Stomach (tissue), 9 donors: ENCODE results near the gene GPR153. TPM values are rescaled to one million over a fixed set of nuclear protein-coding genes. Genes with fewer than 3 reads are reported as not detected.

Experiments used
- DNase-seq, 2 donors: peaks; one replicate each; pipeline versions ENCODE4 v3.0.0 to v3.0.0-alpha.2; 2013 to 2019
- H3K27ac ChIP-seq, 5 donors: fragments of 200-600 bp in 4 of 5; sonication (generic) in 4 of 5; one replicate each; pipeline ENCODE4 v1.5.1; 2013 to 2019; ENCODE audit warnings: mild to moderate bottlenecking in 1 of 5, moderate library complexity in 1 of 5
- H3K27me3 ChIP-seq, 3 donors: fragments of 200-600 bp; sonication (generic); one replicate each; pipeline ENCODE4 v1.5.1; 2017 to 2019; ENCODE audit warnings: mixed run types in 1 of 3
- H3K36me3 ChIP-seq, 4 donors: fragments of 200-600 bp; sonication (generic); 1 replicate in 3 of 4; 2 replicates in 1 of 4; pipeline ENCODE4 v1.5.1; 2016 to 2019
- H3K4me1 ChIP-seq, 4 donors: fragments of 200-600 bp; sonication (generic); one replicate each; pipeline ENCODE4 v1.5.1; 2016 to 2019
- H3K4me3 ChIP-seq, 4 donors: fragments of 200-600 bp; sonication (generic) in 3 of 4; one replicate each; pipeline ENCODE4 v1.5.1; 2016 to 2019; ENCODE audit warnings: mild to moderate bottlenecking in 1 of 4
- H3K9me3 ChIP-seq, 4 donors: fragments of 200-600 bp; sonication (generic); one replicate each; pipeline ENCODE4 v1.5.1; 2016 to 2019
- EP300 ChIP-seq: sonication (generic); formaldehyde crosslinking; IDR thresholded peaks from one replicate; pipeline ENCODE4 v1.6.1; 2017; ENCODE audit warnings: antibody characterized with exemption
- POLR2A ChIP-seq, 4 donors: fragments of 450-650 bp; IDR thresholded peaks; one replicate each; pipeline ENCODE4 v1.6.1; 2016; ENCODE audit warnings: antibody characterized with exemption in 4 of 4, control low read depth in 2 of 4, mild to moderate bottlenecking in 1 of 4, moderate library complexity in 1 of 4
- POLR2AphosphoS5 ChIP-seq, 3 donors: sonication (generic); formaldehyde crosslinking; IDR thresholded peaks; one replicate each; pipeline ENCODE4 v1.6.1; 2016; ENCODE audit warnings: antibody characterized with exemption in 3 of 3
- WGBS, 5 donors: extraction: QIAGEN DNeasy Blood & Tissue Kit in 3 of 5; methylation state at CpG; one replicate each; pipeline versions ENCODE4 v1.1.5 to v1.1.7; 2013 to 2018; 5-methylcytosine and 5-hydroxymethylcytosine counted together
- intact Hi-C: fragments of 100-400 bp; cut with DNase I; formaldehyde crosslinking; loops from one replicate; pipeline ENCODE4 v1.15.1; 2023; ENCODE audit warnings: low total_unique reads
- polyA plus RNA-seq, 3 donors: library from polyadenylated mRNA; stranded (reverse); fragments of 200-250 nt; gene quantifications; one replicate each; pipeline ENCODE4 v1.2.3, GENCODE V29; 2013
- total RNA-seq, 5 donors: library from RNA; depleted of rRNA; stranded (reverse); fragments of >200 nt; gene quantifications; one replicate each; pipeline versions ENCODE4 v1.1.0 to v1.2.3, GENCODE V29; 2014 to 2016
- TF ChIP-seq, protein P1 (sequence below), 7 experiments: fragments of 450-650 bp in 4 of 7; fragments of 200-600 bp in 3 of 7; sonication (generic) in 3 of 7; IDR thresholded peaks; one replicate each; pipeline ENCODE4 v1.5.1; 2016 to 2019; ENCODE audit warnings: antibody characterized with exemption in 7 of 7, control low read depth in 2 of 7, mild to moderate bottlenecking in 1 of 7
- donor health status: healthy with polysubstance abuse.
- donor health status: Bipolar disorder and iron deficiency.
- donor health status: healthy.

GPR153 gene
- total and polyA plus RNA-seq, 8 donors: 1.8 to 63.1 (median 2.8) TPM

DNA sequence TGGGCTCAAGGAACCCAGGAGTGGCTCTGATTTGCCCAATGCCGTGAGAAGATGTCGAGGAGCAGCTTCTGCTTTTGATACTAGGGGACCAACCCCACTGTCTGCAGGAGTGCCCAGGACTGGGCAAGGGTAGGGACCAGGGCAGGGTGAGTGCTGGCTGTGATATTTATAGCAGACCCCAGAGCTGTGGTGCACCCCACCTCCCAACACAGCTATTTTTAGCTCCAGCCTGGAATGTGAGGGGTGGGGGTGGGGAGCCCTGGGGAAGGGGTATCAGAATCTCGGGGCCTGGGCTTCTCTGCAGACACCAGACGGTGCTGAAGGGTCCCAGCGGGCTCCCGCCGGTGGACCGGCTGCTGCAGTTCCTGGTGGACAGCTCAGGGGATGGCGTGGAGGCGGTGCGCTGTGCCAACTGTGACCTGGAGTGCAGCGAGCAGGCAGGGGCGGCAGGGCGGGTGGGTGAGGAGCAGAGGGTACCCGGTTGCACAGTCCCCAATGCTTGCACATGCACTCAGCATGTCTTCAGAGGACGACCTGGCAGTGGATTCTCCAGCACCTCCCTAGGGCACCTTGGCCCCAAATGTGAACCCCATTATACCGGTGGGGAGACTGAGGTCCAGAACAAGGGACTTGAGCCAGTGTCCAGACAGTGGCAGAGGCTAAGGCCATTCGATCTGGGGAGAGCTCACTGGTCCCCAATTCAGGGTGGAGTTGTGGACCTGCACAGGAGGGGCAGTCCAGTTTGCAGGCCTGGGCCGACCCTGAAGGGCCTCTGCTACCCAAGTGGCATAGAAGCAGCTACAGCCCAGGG is 53.6 kb downstream of the GPR153 start:
- Histone ChIP-seq H3K4me3 (peak overlapping the region; percentile 58 to 78 (median 58)), H3K4me1 (peaks cover 37 to 54% (median 48%) of the 10 kb centered on the region in 4 donors), H3K36me3 (peaks cover 0 to 24% (median 16%) of the 10 kb centered on the region in 4 donors), H3K27me3 (peaks cover 0 to 41% (median 0%) of the 10 kb centered on the region in 3 donors), H3K9me3 (no peaks in the 10 kb centered on the region), H3K27ac (no peak overlapping the region)
- 83 to 93% (median 86%) methylated on average over 15 to 19 of the region's 19 CpGs for WGBS, 5 donors
- intact Hi-C loops: loop anchor here (10.0 kb wide), 1 partner anchor 212 kb away; the partner anchor contains the start of gene NPHP4
- no peak for DNase-seq
- TF ChIP-seq EP300 (no peak), POLR2A (IDR thresholded peaks at IDR 0.05) (no peak), POLR2AphosphoS5 (IDR thresholded peaks at IDR 0.05) (no peak)
- TF ChIP-seq, protein P1, sequence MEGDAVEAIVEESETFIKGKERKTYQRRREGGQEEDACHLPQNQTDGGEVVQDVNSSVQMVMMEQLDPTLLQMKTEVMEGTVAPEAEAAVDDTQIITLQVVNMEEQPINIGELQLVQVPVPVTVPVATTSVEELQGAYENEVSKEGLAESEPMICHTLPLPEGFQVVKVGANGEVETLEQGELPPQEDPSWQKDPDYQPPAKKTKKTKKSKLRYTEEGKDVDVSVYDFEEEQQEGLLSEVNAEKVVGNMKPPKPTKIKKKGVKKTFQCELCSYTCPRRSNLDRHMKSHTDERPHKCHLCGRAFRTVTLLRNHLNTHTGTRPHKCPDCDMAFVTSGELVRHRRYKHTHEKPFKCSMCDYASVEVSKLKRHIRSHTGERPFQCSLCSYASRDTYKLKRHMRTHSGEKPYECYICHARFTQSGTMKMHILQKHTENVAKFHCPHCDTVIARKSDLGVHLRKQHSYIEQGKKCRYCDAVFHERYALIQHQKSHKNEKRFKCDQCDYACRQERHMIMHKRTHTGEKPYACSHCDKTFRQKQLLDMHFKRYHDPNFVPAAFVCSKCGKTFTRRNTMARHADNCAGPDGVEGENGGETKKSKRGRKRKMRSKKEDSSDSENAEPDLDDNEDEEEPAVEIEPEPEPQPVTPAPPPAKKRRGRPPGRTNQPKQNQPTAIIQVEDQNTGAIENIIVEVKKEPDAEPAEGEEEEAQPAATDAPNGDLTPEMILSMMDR (IDR thresholded peaks at IDR 0.05): no peak

GRCh38 chr1:6206520-6206855 is 54.4 kb downstream of the GPR153 start:
- Histone ChIP-seq H3K9me3 (no peaks in the 10 kb centered on the region), H3K36me3 (peaks cover 0 to 16% (median 9%) of the 10 kb centered on the region in 4 donors), H3K27ac (peak overlapping the region; percentile 78 to 81 (median 80)), H3K4me3 (peak overlapping the region; percentile 58 to 78 (median 58)), H3K4me1 (peaks cover 37 to 54% (median 48%) of the 10 kb centered on the region in 4 donors), H3K27me3 (peaks cover 0 to 41% (median 0%) of the 10 kb centered on the region in 3 donors)
- WGBS, 5 donors: 4 to 20% (median 13%) methylated on average over 9 to 25 of the region's 25 CpGs
- no peak for TF ChIP-seq POLR2A (IDR thresholded peaks at IDR 0.05)
- TF ChIP-seq, protein P1 (IDR thresholded peaks at IDR 0.05): no peak
- TF ChIP-seq EP300: no peak
- TF ChIP-seq POLR2AphosphoS5 (IDR thresholded peaks at IDR 0.05): no peak
- DNase-seq: no peak
- intact Hi-C loops: loop anchor here (10.0 kb wide), 1 partner anchor 212 kb away; the partner anchor contains the start of gene NPHP4

DNA sequence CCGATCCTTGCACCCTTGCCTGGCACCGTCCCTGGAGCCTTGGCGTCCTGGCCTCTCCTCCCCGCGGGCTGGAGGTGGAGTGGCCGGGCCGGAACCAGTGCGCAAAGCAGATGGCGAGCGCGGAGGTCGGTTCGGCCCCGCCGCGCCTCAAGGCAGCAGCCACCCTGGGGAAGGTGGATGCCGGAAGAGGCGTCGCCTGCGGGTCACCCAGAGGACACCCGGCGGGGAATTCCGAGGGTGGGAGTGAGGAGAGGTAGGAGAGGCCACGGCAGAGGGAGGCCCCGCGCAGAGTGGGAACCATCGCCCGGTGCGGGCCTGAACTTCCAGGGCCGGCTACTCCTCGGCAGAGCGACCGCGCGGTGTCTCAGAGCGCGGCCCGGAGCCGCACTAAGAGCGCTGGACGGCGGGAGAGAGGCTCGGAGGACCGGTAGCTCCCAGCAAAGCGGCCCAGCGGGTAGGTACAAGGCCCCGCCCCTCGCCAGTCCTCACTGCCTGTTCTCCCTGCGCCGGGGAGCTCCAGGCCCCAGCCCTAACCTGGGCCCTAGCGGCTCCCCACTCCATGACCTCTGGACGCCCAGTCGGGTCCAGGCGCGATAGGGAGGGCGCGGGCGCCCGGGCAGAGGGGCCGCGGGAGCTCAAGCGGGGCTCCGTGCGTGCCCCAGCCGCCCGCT is 54.9 kb downstream of the GPR153 start, which contains the start of gene RNF207:
Gene RNF207 (plus strand): TSS at position 271 of the 671 bp plus-strand sequence. CDS start 417 bp downstream, outside the sequence.
- 0 to 2% (median 1%) methylated on average over 11 to 66 of the region's 66 CpGs for WGBS, 5 donors
- TF ChIP-seq POLR2A (IDR thresholded peaks at IDR 0.05) (peak in 1 of 4 donors; percentile 32), POLR2AphosphoS5 (IDR thresholded peaks at IDR 0.05) (peak in 2 of 3 donors; percentile 63 to 66), EP300 (no peak)
- TF ChIP-seq, protein P1 (IDR thresholded peaks at IDR 0.05): no peak
- peaks cover 0 to 41% (median 0%) of the 10 kb centered on the region in 3 donors for H3K27me3 ChIP-seq
- peak within 1 kb of the TSS; percentile 58 to 78 (median 58) for H3K4me3 ChIP-seq
- peak within 1 kb of the TSS; percentile 78 to 81 (median 80) for H3K27ac ChIP-seq
- no peaks in the 10 kb centered on the region for H3K9me3 ChIP-seq
- H3K4me1 ChIP-seq: peaks cover 37 to 54% (median 48%) of the 10 kb centered on the region in 4 donors
- H3K36me3 ChIP-seq: peaks cover 0 to 11% (median 4%) of the 10 kb centered on the region in 4 donors
- peak; percentile 75 to 92 for DNase-seq
- intact Hi-C loops: loop anchor here (10.0 kb wide), 1 partner anchor 211 kb away; the partner anchor contains the start of gene NPHP4

DNA sequence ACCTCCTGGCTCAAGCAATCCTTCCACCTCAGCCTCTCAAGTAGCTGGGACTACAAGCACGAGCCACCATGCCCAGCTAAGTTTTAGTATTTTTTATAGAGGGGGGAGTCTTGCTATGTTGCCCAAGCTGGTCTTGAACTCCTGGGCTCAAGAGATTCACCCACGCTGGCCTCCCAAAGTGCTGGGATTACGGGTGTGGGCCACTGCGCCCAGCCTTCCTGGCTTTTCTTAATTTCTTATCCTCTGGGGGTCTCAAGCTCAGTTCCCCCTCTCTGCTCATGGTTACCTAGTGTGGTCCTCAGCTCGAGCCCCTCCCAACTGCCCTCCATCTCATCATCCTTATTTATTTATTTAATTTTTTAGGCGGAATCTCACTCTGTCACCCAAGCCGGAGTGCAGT is 58.6 kb downstream of the GPR153 start:
- Histone ChIP-seq H3K4me3 (no peak overlapping the region), H3K4me1 (peaks cover 43 to 52% (median 50%) of the 10 kb centered on the region in 4 donors), H3K9me3 (no peaks in the 10 kb centered on the region), H3K36me3 (peaks cover 0 to 1% (median 0%) of the 10 kb centered on the region in 4 donors), H3K27ac (no peak overlapping the region), H3K27me3 (peaks cover 0 to 24% (median 0%) of the 10 kb centered on the region in 3 donors)
- intact Hi-C loops: loop anchor here (10.0 kb wide), 1 partner anchor 207 kb away; the partner anchor contains the start of gene NPHP4
- 86 to 94% (median 92%) methylated on average over 7 of the region's 7 CpGs for WGBS, 5 donors
- TF ChIP-seq POLR2AphosphoS5 (IDR thresholded peaks at IDR 0.05) (no peak), POLR2A (IDR thresholded peaks at IDR 0.05) (no peak), EP300 (no peak)
- TF ChIP-seq, protein P1 (IDR thresholded peaks at IDR 0.05): no peak
- no peak for DNase-seq
